Mucosa of stomach (tissue), 1 donor: Measurements from ENCODE around the gene REEP3.

ENCODE experiments used
- H3K27me3 ChIP-seq: one replicate; pipeline ENCODE4 v1.7.0; 2013; ENCODE audit warnings: mild to moderate bottlenecking, low read length; ENCODE audit not compliant: control insufficient read depth, insufficient read depth
- H3K36me3 ChIP-seq: one replicate; pipeline ENCODE4 v1.7.0; 2013; ENCODE audit warnings: low read length; ENCODE audit not compliant: control insufficient read depth, insufficient read depth
- H3K4me1 ChIP-seq: one replicate; pipeline ENCODE4 v1.7.0; 2013; ENCODE audit warnings: mild to moderate bottlenecking, low read length; ENCODE audit not compliant: control insufficient read depth, insufficient read depth
- H3K4me3 ChIP-seq: one replicate; pipeline ENCODE4 v1.7.0; 2013; ENCODE audit warnings: low read length
- H3K9ac ChIP-seq: one replicate; pipeline ENCODE4 v1.7.0; 2013; ENCODE audit warnings: mild to moderate bottlenecking, low read length, moderate library complexity
- H3K9me3 ChIP-seq: one replicate; pipeline ENCODE4 v1.7.0; 2013; ENCODE audit warnings: mild to moderate bottlenecking, low read length, moderate library complexity; ENCODE audit not compliant: control insufficient read depth
- donor health status: Pancreatic carcinoma.

REEP3 gene

DNA sequence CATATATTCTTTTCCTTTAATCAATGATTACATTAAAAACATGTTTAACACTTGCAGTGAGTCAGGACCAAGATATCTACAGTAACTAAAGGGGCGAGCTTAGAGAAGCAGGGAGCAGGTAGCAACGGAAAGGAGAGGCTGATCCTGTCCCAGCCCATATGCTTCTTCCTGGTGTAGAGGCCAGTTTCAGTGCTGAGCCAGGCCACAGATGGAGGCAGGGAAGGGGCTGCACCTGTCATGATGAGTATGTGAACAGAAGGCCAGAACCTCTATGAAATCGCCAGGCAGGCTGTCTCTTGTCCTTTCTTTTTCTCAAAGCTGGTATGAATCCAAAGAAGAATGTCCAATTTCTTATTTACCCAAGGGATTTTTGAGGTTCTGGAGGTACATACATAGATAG is 16.3 kb downstream of the REEP3 start:
- Histone ChIP-seq H3K9me3 (no peaks in the 10 kb centered on the region), H3K4me1 (no peaks in the 10 kb centered on the region), H3K36me3 (no peaks in the 10 kb centered on the region), H3K9ac (no peak overlapping the region), H3K27me3 (no peaks in the 10 kb centered on the region), H3K4me3 (no peak overlapping the region)

DNA sequence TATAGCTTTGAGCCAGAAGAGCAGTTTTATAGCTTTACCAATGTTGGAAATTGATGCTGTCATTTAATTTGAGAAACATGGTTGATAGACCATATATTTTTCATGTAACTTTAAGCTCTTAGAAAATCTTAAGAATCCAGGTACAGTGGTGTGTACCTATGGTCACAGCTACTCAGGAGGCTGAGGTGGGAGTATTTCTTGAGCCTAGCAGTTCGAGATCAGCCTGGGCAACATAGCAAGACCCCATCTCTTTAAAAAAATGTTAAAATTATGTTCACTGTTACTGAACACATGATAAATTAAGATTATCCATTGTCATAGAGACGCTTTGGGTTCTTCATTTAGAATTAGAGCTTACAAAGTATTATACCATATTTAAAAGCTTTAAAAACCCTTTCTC is 18.2 kb downstream of the REEP3 start:
- H3K36me3 ChIP-seq: no peaks in the 10 kb centered on the region
- no peak overlapping the region for H3K4me3 ChIP-seq
- peaks cover 3% of the 10 kb centered on the region for H3K4me1 ChIP-seq
- no peak overlapping the region for H3K9ac ChIP-seq
- H3K9me3 ChIP-seq: no peaks in the 10 kb centered on the region
- no peaks in the 10 kb centered on the region for H3K27me3 ChIP-seq

GRCh38 chr10:63539994-63540393 is 18.8 kb downstream of the REEP3 start:
- no peak overlapping the region for H3K9ac ChIP-seq
- H3K4me1 ChIP-seq: peaks cover 4% of the 10 kb centered on the region
- H3K9me3 ChIP-seq: no peaks in the 10 kb centered on the region
- H3K27me3 ChIP-seq: no peaks in the 10 kb centered on the region
- H3K4me3 ChIP-seq: no peak overlapping the region
- H3K36me3 ChIP-seq: no peaks in the 10 kb centered on the region

- H3K4me3 ChIP-seq: no peak overlapping the region
- H3K4me1 ChIP-seq: peaks cover 4% of the 10 kb centered on the region
- no peaks in the 10 kb centered on the region for H3K27me3 ChIP-seq
- H3K9ac ChIP-seq: no peak overlapping the region
- no peaks in the 10 kb centered on the region for H3K36me3 ChIP-seq
- H3K9me3 ChIP-seq: no peaks in the 10 kb centered on the region
Measured at GRCh38 chr10:63542835-63543575, 21.8 kb downstream of the REEP3 start.

GRCh38 chr10:63543576-63543962 is 22.4 kb downstream of the REEP3 start:
- H3K36me3 ChIP-seq: no peaks in the 10 kb centered on the region

DNA sequence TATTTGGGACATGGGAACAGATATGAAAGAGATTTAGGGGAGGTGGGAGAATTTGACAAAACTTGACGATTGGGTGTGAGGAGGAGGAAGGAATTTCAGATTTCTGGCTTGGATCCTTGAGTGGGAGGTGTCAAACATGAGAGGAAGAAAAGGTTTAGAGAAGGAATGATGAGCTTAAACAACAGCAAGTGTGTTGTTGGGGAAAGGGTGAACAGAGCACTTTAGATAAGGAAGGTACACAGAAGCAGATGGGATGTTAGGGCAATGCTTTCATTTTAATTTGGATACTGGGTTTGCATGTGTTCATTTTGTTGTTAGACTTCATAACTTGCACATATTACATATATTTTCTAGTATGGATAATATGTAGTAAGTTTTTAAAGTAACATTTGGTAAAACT is 23.2 kb downstream of the REEP3 start:
- no peaks in the 10 kb centered on the region for H3K27me3 ChIP-seq
- no peaks in the 10 kb centered on the region for H3K9me3 ChIP-seq
- peaks cover 4% of the 10 kb centered on the region for H3K4me1 ChIP-seq
- H3K36me3 ChIP-seq: no peaks in the 10 kb centered on the region
- H3K4me3 ChIP-seq: no peak overlapping the region
- H3K9ac ChIP-seq: no peak overlapping the region

More at GRCh38 chr10:63543576-63543962, 22.4 kb downstream of the REEP3 start:
- Histone ChIP-seq H3K9me3 (no peaks in the 10 kb centered on the region), H3K9ac (no peak overlapping the region), H3K4me1 (peaks cover 4% of the 10 kb centered on the region), H3K27me3 (no peaks in the 10 kb centered on the region), H3K4me3 (no peak overlapping the region)

GRCh38 chr10:63547628-63548360 is 26.6 kb downstream of the REEP3 start:
- Histone ChIP-seq H3K36me3 (no peaks in the 10 kb centered on the region), H3K9me3 (no peaks in the 10 kb centered on the region), H3K27me3 (no peaks in the 10 kb centered on the region), H3K4me3 (no peak overlapping the region), H3K4me1 (peaks cover 4% of the 10 kb centered on the region), H3K9ac (no peak overlapping the region)

DNA sequence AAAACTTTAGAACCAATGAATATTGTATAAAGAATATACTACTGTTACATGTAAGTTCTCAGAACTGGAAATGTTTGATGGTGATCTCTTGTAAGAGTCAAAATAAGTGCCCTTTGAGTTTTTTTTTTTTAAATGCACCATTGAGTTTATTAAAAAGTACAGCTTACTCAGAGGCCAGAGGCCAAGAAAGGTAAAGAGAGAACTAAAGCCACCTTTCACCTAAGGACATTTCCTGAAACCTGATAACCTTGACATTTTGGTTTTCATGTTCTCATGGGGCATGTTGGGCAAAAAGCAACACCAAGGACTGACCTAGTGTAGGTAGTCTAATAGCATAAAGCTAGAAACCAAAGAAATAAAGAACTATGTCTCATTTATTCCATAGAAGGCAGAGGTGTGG is 27.7 kb downstream of the REEP3 start:
- H3K36me3 ChIP-seq: no peaks in the 10 kb centered on the region
- no peak overlapping the region for H3K9ac ChIP-seq
- H3K4me1 ChIP-seq: peaks cover 4% of the 10 kb centered on the region
- no peaks in the 10 kb centered on the region for H3K9me3 ChIP-seq
- H3K4me3 ChIP-seq: no peak overlapping the region
- no peaks in the 10 kb centered on the region for H3K27me3 ChIP-seq

DNA sequence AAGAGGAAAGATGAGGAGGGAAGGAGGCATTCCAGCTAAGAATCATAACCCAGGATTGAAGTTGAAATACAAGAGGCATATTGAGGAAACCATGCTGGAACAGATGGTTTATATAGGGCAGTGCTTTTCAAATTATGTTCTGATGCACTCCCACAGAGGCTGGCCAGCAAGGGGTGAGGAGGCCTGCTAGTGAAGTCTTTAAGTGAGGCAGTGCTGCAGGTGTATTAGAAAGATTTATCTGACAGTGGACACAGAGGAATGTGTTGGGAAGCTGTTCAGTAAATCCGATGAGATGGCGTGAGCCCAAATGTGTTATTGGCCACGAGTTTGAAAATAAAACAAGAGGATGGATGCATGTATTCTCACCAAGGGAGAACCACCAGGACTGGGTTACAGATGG is 28.6 kb downstream of the REEP3 start:
- H3K27me3 ChIP-seq: no peaks in the 10 kb centered on the region
- no peaks in the 10 kb centered on the region for H3K36me3 ChIP-seq
- H3K9me3 ChIP-seq: no peaks in the 10 kb centered on the region
- H3K4me1 ChIP-seq: peaks cover 6% of the 10 kb centered on the region
- H3K9ac ChIP-seq: no peak overlapping the region
- H3K4me3 ChIP-seq: no peak overlapping the region

GRCh38 chr10:63553031-63553430 is 31.8 kb downstream of the REEP3 start:
- H3K9ac ChIP-seq: no peak overlapping the region
- H3K36me3 ChIP-seq: no peaks in the 10 kb centered on the region
- H3K27me3 ChIP-seq: no peaks in the 10 kb centered on the region
- peaks cover 7% of the 10 kb centered on the region for H3K4me1 ChIP-seq
- no peak overlapping the region for H3K4me3 ChIP-seq
- H3K9me3 ChIP-seq: no peaks in the 10 kb centered on the region

DNA sequence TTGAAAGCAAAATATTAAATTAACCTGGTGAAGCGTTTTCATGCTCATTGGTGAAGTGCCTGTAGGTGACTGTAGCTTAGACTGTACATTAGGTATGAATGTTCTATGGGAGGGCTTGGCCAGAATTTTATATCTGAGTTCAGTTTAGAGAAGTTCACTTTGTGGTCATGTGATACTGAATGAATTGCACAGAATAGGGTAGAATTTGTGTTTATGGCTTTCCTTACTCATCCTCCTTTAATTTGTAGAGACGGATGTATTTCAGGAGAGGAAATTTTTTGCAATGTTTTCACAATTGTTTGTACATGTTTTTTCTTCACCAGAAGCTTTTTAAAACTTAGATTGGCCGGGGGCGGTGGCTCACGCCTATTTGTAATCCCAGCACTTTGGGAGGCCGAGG is 32.3 kb downstream of the REEP3 start:
- Histone ChIP-seq H3K9ac (no peak overlapping the region), H3K27me3 (no peaks in the 10 kb centered on the region), H3K4me1 (peaks cover 7% of the 10 kb centered on the region), H3K9me3 (no peaks in the 10 kb centered on the region), H3K36me3 (no peaks in the 10 kb centered on the region), H3K4me3 (no peak overlapping the region)

DNA sequence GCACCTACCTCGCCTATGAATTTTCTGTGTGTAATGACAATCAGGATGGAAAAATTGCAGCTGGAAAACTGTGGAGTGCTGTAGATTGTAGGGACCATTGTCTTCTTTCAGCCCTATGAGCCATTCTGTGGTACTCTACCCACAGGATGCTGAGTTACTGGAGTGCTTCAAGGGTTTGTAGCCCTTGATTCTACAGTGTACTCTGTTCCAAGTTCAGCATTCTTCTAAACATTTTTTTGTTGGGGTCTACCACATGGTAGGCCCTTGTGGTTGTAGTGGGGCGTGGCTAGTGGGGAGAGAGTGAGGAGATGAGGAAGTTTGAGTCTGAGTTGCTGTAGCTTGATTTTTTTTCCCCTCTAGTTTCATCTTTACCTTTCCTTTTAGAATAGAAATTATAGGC is 33.5 kb downstream of the REEP3 start:
- Histone ChIP-seq H3K9ac (no peak overlapping the region), H3K36me3 (no peaks in the 10 kb centered on the region), H3K27me3 (no peaks in the 10 kb centered on the region), H3K9me3 (no peaks in the 10 kb centered on the region), H3K4me1 (peaks cover 7% of the 10 kb centered on the region), H3K4me3 (no peak overlapping the region)
